Immature natural killer cell (primary cell): Measurements from ENCODE around the gene RIN2. TPM values are rescaled to one million over a fixed set of nuclear protein-coding genes. Genes with fewer than 3 reads are reported as not detected.

Experiments used
- DNase-seq, 3 donors: peaks; one replicate each; pipeline ENCODE4 v3.0.0; 2022; ENCODE audit warnings: mixed read lengths in 1 of 3
- H3K27ac Mint-ChIP-seq, 6 donors: one replicate each; pipeline ENCODE4 v1.8.0; 2020; ENCODE audit warnings: mixed read lengths in 6 of 6, mild to moderate bottlenecking in 5 of 6, inconsistent platforms in 4 of 6, moderate library complexity in 3 of 6
- H3K27me3 Mint-ChIP-seq, 3 donors: one replicate each; pipeline ENCODE4 v1.8.0; 2020 to 2021; ENCODE audit warnings: low read depth in 3 of 3, mild to moderate bottlenecking in 3 of 3, mixed read lengths in 3 of 3, moderate library complexity in 3 of 3, inconsistent platforms in 1 of 3
- H3K36me3 Mint-ChIP-seq, 3 donors: one replicate each; pipeline ENCODE4 v1.8.0; 2020; ENCODE audit warnings: mixed read lengths in 3 of 3, inconsistent platforms in 2 of 3, mild to moderate bottlenecking in 2 of 3
- H3K4me1 Mint-ChIP-seq, 2 donors: one replicate each; pipeline ENCODE4 v1.8.0; 2020; ENCODE audit warnings: inconsistent platforms in 2 of 2, mild to moderate bottlenecking in 2 of 2, mixed read lengths in 2 of 2, moderate library complexity in 1 of 2
- H3K4me3 Mint-ChIP-seq, 5 donors: one replicate each; pipeline ENCODE4 v1.8.0; 2020; ENCODE audit warnings: mild to moderate bottlenecking in 5 of 5, mixed read lengths in 5 of 5, inconsistent platforms in 3 of 5, moderate library complexity in 3 of 5
- H3K9me3 Mint-ChIP-seq, 6 donors: one replicate each; pipeline ENCODE4 v1.8.0; 2020; ENCODE audit warnings: mild to moderate bottlenecking in 6 of 6, mixed read lengths in 6 of 6, inconsistent platforms in 4 of 6, moderate library complexity in 3 of 6
- polyA plus RNA-seq, 3 donors: library from polyadenylated mRNA; unstranded; fragments of 300-500 nt; fragmentation: Illumina TruSeq; gene quantifications; one replicate each; pipeline ENCODE4 v1.2.3, GENCODE V29; 2021

Gene RIN2
- not detected for polyA plus RNA-seq

- peaks cover 0 to 2% of the 10 kb centered on the region in 2 donors for H3K4me1 Mint-ChIP-seq
- no peak within 1 kb of the TSS for H3K27ac Mint-ChIP-seq
- H3K27me3 Mint-ChIP-seq = peaks cover 3 to 9% (median 4%) of the 10 kb centered on the region in 3 donors
- H3K9me3 Mint-ChIP-seq = no peaks in the 10 kb centered on the region
- peak within 1 kb of the TSS; percentile 27 to 70 (median 58) for H3K4me3 Mint-ChIP-seq
- no peak for DNase-seq
- H3K36me3 Mint-ChIP-seq = no peaks in the 10 kb centered on the region
These were observed at the start of gene RIN2 for GRCh38 chr20:19758133-19758500. Gene RIN2 (plus strand): TSS chr20:19758258. CDS start chr20:19889602, 131,344 bp downstream.

- no peaks in the 10 kb centered on the region for H3K4me1 Mint-ChIP-seq
- H3K36me3 Mint-ChIP-seq = no peaks in the 10 kb centered on the region
- no peak overlapping the region for H3K4me3 Mint-ChIP-seq
- H3K27me3 Mint-ChIP-seq = peaks cover 0 to 3% (median 2%) of the 10 kb centered on the region in 3 donors
- no peak overlapping the region for H3K27ac Mint-ChIP-seq
- no peaks in the 10 kb centered on the region for H3K9me3 Mint-ChIP-seq
- no peak for DNase-seq
These were observed 48.3 kb upstream of the RIN2 start for GRCh38 chr20:19709635-19710335.

- Mint-ChIP-seq H3K4me3 (no peak overlapping the region), H3K9me3 (peaks cover 0 to 2% (median 0%) of the 10 kb centered on the region in 6 donors), H3K27ac (no peak overlapping the region), H3K4me1 (no peaks in the 10 kb centered on the region), H3K27me3 (peaks cover 0 to 3% (median 2%) of the 10 kb centered on the region in 3 donors), H3K36me3 (no peaks in the 10 kb centered on the region)
- no peak for DNase-seq
These were observed 47.5 kb upstream of the RIN2 start for GRCh38 chr20:19710336-19711120.

GRCh38 chr20:19711126-19711525 lies 46.9 kb upstream of the RIN2 start:
- Mint-ChIP-seq H3K27me3 (peaks cover 0 to 3% (median 2%) of the 10 kb centered on the region in 3 donors), H3K9me3 (peaks cover 0 to 2% (median 0%) of the 10 kb centered on the region in 6 donors), H3K4me1 (no peaks in the 10 kb centered on the region), H3K27ac (no peak overlapping the region), H3K4me3 (no peak overlapping the region), H3K36me3 (no peaks in the 10 kb centered on the region)
- DNase-seq = no peak

- Mint-ChIP-seq H3K27me3 (peaks cover 0 to 4% (median 3%) of the 10 kb centered on the region in 3 donors), H3K36me3 (no peaks in the 10 kb centered on the region), H3K27ac (no peak overlapping the region), H3K4me1 (no peaks in the 10 kb centered on the region), H3K4me3 (no peak overlapping the region), H3K9me3 (peaks cover 0 to 4% (median under 1%) of the 10 kb centered on the region in 6 donors)
- no peak for DNase-seq
These were observed 45.3 kb upstream of the RIN2 start for GRCh38 chr20:19712721-19713260.

- H3K36me3 Mint-ChIP-seq = no peaks in the 10 kb centered on the region
- H3K4me3 Mint-ChIP-seq = no peak overlapping the region
- peaks cover 0 to 2% (median 0%) of the 10 kb centered on the region in 3 donors for H3K27me3 Mint-ChIP-seq
- DNase-seq = no peak
- H3K4me1 Mint-ChIP-seq = no peaks in the 10 kb centered on the region
- peaks cover 0 to 6% (median under 1%) of the 10 kb centered on the region in 6 donors for H3K9me3 Mint-ChIP-seq
- no peak overlapping the region for H3K27ac Mint-ChIP-seq
These were observed 44.1 kb upstream of the RIN2 start for GRCh38 chr20:19713822-19714578.

- no peak overlapping the region for H3K27ac Mint-ChIP-seq
- DNase-seq = no peak
- H3K27me3 Mint-ChIP-seq = peaks cover 0 to 2% (median 0%) of the 10 kb centered on the region in 3 donors
- peaks cover 0 to 6% (median under 1%) of the 10 kb centered on the region in 6 donors for H3K9me3 Mint-ChIP-seq
- no peak overlapping the region for H3K4me3 Mint-ChIP-seq
- H3K36me3 Mint-ChIP-seq = no peaks in the 10 kb centered on the region
- no peaks in the 10 kb centered on the region for H3K4me1 Mint-ChIP-seq
These were observed 43.5 kb upstream of the RIN2 start for GRCh38 chr20:19714579-19714840.

GRCh38 chr20:19715986-19716385 lies 42.1 kb upstream of the RIN2 start:
- H3K27ac Mint-ChIP-seq = no peak overlapping the region
- H3K4me1 Mint-ChIP-seq = no peaks in the 10 kb centered on the region
- H3K9me3 Mint-ChIP-seq = peaks cover 0 to 6% (median under 1%) of the 10 kb centered on the region in 6 donors
- no peaks in the 10 kb centered on the region for H3K36me3 Mint-ChIP-seq
- peaks cover 0 to 2% (median 0%) of the 10 kb centered on the region in 3 donors for H3K27me3 Mint-ChIP-seq
- no peak overlapping the region for H3K4me3 Mint-ChIP-seq
- no peak for DNase-seq

- peaks cover 0 to 2% (median 0%) of the 10 kb centered on the region in 3 donors for H3K27me3 Mint-ChIP-seq
- no peak overlapping the region for H3K4me3 Mint-ChIP-seq
- H3K9me3 Mint-ChIP-seq = peaks cover 0 to 6% (median under 1%) of the 10 kb centered on the region in 6 donors
- H3K4me1 Mint-ChIP-seq = no peaks in the 10 kb centered on the region
- H3K36me3 Mint-ChIP-seq = no peaks in the 10 kb centered on the region
- DNase-seq = no peak
- H3K27ac Mint-ChIP-seq = no peak overlapping the region
These were observed 39.2 kb upstream of the RIN2 start for GRCh38 chr20:19718880-19719279.

GRCh38 chr20:19720991-19721390 lies 37.1 kb upstream of the RIN2 start:
- H3K27me3 Mint-ChIP-seq = peaks cover 0 to 2% (median 0%) of the 10 kb centered on the region in 3 donors
- H3K36me3 Mint-ChIP-seq = no peaks in the 10 kb centered on the region
- no peak overlapping the region for H3K4me3 Mint-ChIP-seq
- DNase-seq = no peak
- H3K27ac Mint-ChIP-seq = no peak overlapping the region
- peaks cover 0 to 6% (median 0%) of the 10 kb centered on the region in 6 donors for H3K9me3 Mint-ChIP-seq
- H3K4me1 Mint-ChIP-seq = no peaks in the 10 kb centered on the region

GRCh38 chr20:19723051-19723450 lies 35.0 kb upstream of the RIN2 start:
- no peaks in the 10 kb centered on the region for H3K4me1 Mint-ChIP-seq
- H3K36me3 Mint-ChIP-seq = no peaks in the 10 kb centered on the region
- H3K9me3 Mint-ChIP-seq = no peaks in the 10 kb centered on the region

GRCh38 chr20:19723813-19724430 lies 34.1 kb upstream of the RIN2 start:
- H3K27me3 Mint-ChIP-seq = no peaks in the 10 kb centered on the region
- no peak overlapping the region for H3K27ac Mint-ChIP-seq
- H3K4me3 Mint-ChIP-seq = no peak overlapping the region
- H3K36me3 Mint-ChIP-seq = no peaks in the 10 kb centered on the region
- H3K9me3 Mint-ChIP-seq = no peaks in the 10 kb centered on the region
- DNase-seq = no peak
- H3K4me1 Mint-ChIP-seq = no peaks in the 10 kb centered on the region

More at GRCh38 chr20:19723051-19723450, 35.0 kb upstream of the RIN2 start:
- Mint-ChIP-seq H3K4me3 (no peak overlapping the region), H3K27ac (no peak overlapping the region), H3K27me3 (no peaks in the 10 kb centered on the region)
- no peak for DNase-seq

- Mint-ChIP-seq H3K27ac (no peak overlapping the region), H3K4me1 (no peaks in the 10 kb centered on the region), H3K36me3 (no peaks in the 10 kb centered on the region), H3K4me3 (no peak overlapping the region), H3K9me3 (no peaks in the 10 kb centered on the region), H3K27me3 (no peaks in the 10 kb centered on the region)
- no peak for DNase-seq
These were observed 32.7 kb upstream of the RIN2 start for GRCh38 chr20:19725373-19725772.
